Stimulated activated effector memory CD8-positive, alpha-beta T cell treated with anti-CD3 and anti-CD28 coated beads, Interleukin-12 subunit alpha, Interleukin-12 subunit beta, amount 100 ng/mL, for 72 hours (primary cell): Measurements from ENCODE around the gene IL12RB1.
A peak's percentile ranks its signal among the peaks of the same experiment; 100 is the strongest.
"Not testable (repeated sequence)": the region's sequence is repeated elsewhere in the genome, so short reads cannot be mapped to it uniquely, and the experiment has no call there.

Experiments
- ATAC-seq: fragments of 150-1000 bp; cut with Tn5 transposase; 2 replicates; pipeline ENCODE4 v1.10.0; 2021
- DNase-seq, 2 donors: peaks; one replicate each; pipeline ENCODE4 v3.0.0; 2021 to 2022; ENCODE audit warnings: low spot score in 2 of 2
- H3K27ac Mint-ChIP-seq: one replicate; pipeline ENCODE4 v1.8.0; 2022; ENCODE audit warnings: mild to moderate bottlenecking, mixed read lengths
- H3K36me3 Mint-ChIP-seq: one replicate; pipeline ENCODE4 v1.8.0; 2022; ENCODE audit warnings: mild to moderate bottlenecking, mixed read lengths
- H3K4me1 Mint-ChIP-seq: one replicate; pipeline ENCODE4 v1.8.0; 2022; ENCODE audit warnings: mixed read lengths
- H3K4me3 Mint-ChIP-seq: one replicate; pipeline ENCODE4 v1.8.0; 2022; ENCODE audit warnings: mild to moderate bottlenecking, mixed read lengths
- H3K9me3 Mint-ChIP-seq: one replicate; pipeline ENCODE4 v1.8.0; 2022; ENCODE audit warnings: mixed read lengths

IL12RB1 gene

DNA sequence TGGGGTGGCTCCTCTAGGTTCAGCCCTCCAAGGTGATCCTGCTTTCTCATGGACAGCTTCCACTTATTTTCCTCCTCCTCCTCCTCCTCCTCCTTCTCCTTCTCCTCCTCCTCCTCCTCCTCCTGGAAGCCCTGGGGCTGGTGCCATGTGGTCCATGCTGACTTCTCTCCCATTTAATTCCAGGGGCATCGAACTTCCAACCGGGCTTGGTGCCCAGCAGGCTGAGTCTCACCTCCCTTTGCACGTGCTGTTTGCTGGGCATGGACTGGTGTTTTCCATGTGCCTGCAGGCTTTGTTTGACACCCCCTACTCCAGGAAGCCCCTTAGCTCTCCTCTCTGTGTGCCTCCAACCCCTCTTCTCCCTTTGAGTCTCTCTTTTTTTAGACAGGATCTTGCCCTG lies 14.5 kb upstream of the IL12RB1 start:
- no peak for ATAC-seq
- H3K9me3 Mint-ChIP-seq = no peaks in the 10 kb centered on the region
- peaks cover 43% of the 10 kb centered on the region for H3K36me3 Mint-ChIP-seq
- H3K4me3 Mint-ChIP-seq = no peak overlapping the region
- peaks cover 43% of the 10 kb centered on the region for H3K4me1 Mint-ChIP-seq
- no peak for DNase-seq
- H3K27ac Mint-ChIP-seq = no peak overlapping the region

- ATAC-seq (no peak), DNase-seq (no peak)
- H3K36me3 Mint-ChIP-seq = peaks cover 43% of the 10 kb centered on the region
- H3K4me3 Mint-ChIP-seq = no peak overlapping the region
- no peaks in the 10 kb centered on the region for H3K9me3 Mint-ChIP-seq
- no peak overlapping the region for H3K27ac Mint-ChIP-seq
- H3K4me1 Mint-ChIP-seq = peaks cover 43% of the 10 kb centered on the region
Measured at GRCh38 chr19:18100710-18101109, 14.0 kb upstream of the IL12RB1 start.

GRCh38 chr19:18099623-18099995 lies 12.9 kb upstream of the IL12RB1 start:
- Mint-ChIP-seq H3K9me3 (no peaks in the 10 kb centered on the region), H3K27ac (peak overlapping the region; percentile 95), H3K4me1 (peaks cover 46% of the 10 kb centered on the region), H3K4me3 (peak overlapping the region; percentile 94), H3K36me3 (peaks cover 43% of the 10 kb centered on the region)
- ATAC-seq (no peak), DNase-seq (no peak)

GRCh38 chr19:18098891-18099622 lies 12.3 kb upstream of the IL12RB1 start:
- Mint-ChIP-seq H3K4me1 (peaks cover 43% of the 10 kb centered on the region), H3K4me3 (peak overlapping the region; percentile 94), H3K27ac (peak overlapping the region; percentile 95), H3K36me3 (peaks cover 43% of the 10 kb centered on the region), H3K9me3 (no peaks in the 10 kb centered on the region)
- ATAC-seq = peak; percentile 58
- DNase-seq = peak in 1 of 2 donors; percentile 70

DNA sequence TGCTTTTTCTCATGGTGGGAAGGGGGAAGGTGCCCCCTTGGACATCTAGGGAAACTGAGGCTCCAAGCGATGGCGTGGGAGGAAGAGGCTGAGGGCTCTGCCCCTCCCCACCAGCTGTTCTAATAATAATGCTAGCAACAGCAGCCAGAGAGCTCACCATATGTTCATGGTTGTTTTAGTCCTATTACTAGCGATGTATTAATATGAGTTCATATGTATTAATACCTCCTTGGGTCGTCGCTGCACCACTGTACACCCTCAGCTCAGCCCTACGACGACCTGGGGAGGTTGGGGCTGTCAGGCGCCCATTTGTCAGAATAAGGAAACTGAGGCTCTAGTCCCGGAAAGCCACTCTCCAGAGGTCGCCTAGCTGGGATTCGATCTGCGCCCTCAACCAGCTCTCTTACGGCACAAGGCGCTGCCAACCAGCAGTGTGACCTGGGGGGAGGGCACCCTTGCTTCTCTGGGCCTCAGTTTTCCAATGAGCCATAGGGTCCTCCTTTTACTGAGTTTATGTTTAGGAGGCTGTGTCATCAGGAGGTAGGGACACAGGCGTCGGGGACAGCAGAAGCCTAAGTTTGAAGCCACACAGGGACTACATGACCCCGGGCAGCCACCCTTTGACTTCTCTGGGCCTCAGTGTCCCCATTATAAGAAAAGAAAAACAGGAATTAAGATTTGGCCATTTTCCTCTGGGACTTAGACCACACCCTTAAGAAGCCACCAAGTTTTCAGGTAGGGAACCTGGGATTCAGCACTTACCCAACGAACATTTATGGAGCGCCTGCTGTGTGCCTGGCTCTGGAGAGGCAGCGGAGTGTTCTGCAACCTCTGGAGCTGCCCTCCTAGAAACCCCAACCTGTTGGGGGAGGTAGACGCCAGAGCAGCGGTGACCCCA lies 11.5 kb upstream of the IL12RB1 start:
- Mint-ChIP-seq H3K9me3 (no peaks in the 10 kb centered on the region), H3K4me1 (peaks cover 37% of the 10 kb centered on the region), H3K4me3 (peak overlapping the region; percentile 94), H3K36me3 (peaks cover 43% of the 10 kb centered on the region), H3K27ac (peak overlapping the region; percentile 95)
- no peak for DNase-seq
- peak; percentile 23 for ATAC-seq

GRCh38 chr19:18097217-18097992 lies 10.7 kb upstream of the IL12RB1 start, which contains the start of gene MAST3:
TSS of gene MAST3 (plus strand) at chr19:18097778. CDS start at chr19:18097793, 15 bp downstream.
- Mint-ChIP-seq H3K36me3 (peaks cover 37% of the 10 kb centered on the region), H3K9me3 (no peaks in the 10 kb centered on the region), H3K27ac (peak within 1 kb of the TSS; percentile 95), H3K4me1 (peaks cover 37% of the 10 kb centered on the region), H3K4me3 (peak within 1 kb of the TSS; percentile 94)
- ATAC-seq = peak; percentile 95
- DNase-seq = peak; percentile 93 to 96

DNA sequence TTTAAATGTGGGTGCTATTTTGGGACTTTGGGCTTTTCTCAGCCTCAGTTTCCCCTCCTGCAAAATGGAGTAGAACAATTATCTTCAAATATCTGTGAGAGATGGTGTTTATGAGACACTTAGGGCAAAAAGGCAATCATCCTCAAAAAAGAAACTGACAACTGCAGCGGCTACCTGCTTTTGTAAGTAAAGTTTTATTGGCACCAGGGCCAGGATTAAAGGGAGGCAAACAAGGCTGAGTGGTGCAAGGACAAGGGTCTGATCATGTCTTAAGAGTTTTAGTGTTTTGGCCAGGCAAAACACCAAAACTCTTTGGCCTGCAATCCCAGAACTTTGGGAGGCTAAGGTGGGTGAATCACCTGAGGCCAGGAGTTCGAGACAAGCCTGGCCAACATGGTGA lies 9.5 kb upstream of the IL12RB1 start:
- ATAC-seq (no peak), DNase-seq (no peak)
- H3K4me1 Mint-ChIP-seq = peaks cover 37% of the 10 kb centered on the region
- no peak overlapping the region for H3K4me3 Mint-ChIP-seq
- peaks cover 28% of the 10 kb centered on the region for H3K36me3 Mint-ChIP-seq
- no peaks in the 10 kb centered on the region for H3K9me3 Mint-ChIP-seq
- no peak overlapping the region for H3K27ac Mint-ChIP-seq

DNA sequence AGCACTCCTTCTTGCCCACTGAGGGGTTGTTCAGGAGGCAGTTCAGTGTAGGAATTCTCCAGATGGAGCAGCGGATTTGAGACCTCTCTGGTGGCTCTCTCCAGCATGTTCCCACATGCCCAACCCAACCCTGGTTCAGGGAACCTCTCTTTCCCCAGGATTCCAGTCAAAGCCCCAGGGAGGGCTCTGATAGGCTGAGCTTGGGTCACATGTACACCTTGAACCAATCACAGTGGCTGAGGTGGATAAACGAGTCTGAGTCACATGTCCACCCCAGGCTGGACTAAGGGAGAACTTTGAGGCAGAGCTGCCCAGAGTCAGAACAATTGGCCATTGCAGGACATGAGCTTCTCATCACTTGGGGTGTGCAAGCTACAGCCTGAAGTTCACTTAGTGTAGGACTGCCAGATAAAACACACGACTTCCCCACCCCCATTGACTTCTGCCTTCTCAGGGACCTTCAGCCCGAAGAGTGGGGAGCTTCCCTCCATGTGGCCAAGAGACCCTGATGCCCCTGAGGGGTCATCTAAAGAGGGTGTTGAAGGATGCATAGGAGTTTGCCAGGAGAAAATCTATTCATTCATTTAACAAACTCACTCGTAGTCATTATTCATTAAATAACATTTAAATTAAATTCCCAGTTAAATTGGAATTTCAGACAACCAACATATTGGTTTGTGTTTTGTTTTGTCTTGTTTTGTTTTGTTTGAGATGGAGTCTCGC lies 6.9 kb upstream of the IL12RB1 start:
- H3K4me3 Mint-ChIP-seq = no peak overlapping the region

DNA sequence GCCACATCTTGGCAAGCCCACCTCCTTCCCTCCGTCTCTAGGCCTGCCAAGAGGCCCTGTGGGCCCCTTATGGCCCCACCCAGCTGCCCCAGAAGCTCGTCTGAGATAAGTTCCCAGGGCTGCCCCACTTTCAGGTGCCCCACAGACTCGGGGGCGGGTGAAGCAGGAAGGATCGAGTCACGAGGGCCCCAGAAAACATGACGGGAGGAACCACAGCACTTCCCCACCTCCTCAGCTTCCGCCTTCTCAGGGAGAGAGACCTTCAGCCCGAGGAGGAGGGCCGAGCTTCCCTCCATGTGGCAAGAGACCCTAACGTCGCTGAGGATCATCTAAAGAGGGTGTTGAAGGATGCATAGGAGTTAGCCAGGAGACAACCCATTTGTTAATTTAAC lies 4.5 kb upstream of the IL12RB1 start:
- peak overlapping the region; percentile 94 for H3K4me3 Mint-ChIP-seq
- no peaks in the 10 kb centered on the region for H3K9me3 Mint-ChIP-seq
- peak; percentile 86 for ATAC-seq
- H3K36me3 Mint-ChIP-seq = peaks cover 34% of the 10 kb centered on the region
- DNase-seq = peak; percentile 66 to 88
- peaks cover 54% of the 10 kb centered on the region for H3K4me1 Mint-ChIP-seq
- peak overlapping the region; percentile 98 for H3K27ac Mint-ChIP-seq

More for the DNA sequence above, 6.9 kb upstream of the IL12RB1 start:
- no peak for ATAC-seq
- H3K4me1 Mint-ChIP-seq = peaks cover 44% of the 10 kb centered on the region
- H3K36me3 Mint-ChIP-seq = peaks cover 33% of the 10 kb centered on the region
- no peak for DNase-seq
- H3K9me3 Mint-ChIP-seq = no peaks in the 10 kb centered on the region
- H3K27ac Mint-ChIP-seq = no peak overlapping the region

DNA sequence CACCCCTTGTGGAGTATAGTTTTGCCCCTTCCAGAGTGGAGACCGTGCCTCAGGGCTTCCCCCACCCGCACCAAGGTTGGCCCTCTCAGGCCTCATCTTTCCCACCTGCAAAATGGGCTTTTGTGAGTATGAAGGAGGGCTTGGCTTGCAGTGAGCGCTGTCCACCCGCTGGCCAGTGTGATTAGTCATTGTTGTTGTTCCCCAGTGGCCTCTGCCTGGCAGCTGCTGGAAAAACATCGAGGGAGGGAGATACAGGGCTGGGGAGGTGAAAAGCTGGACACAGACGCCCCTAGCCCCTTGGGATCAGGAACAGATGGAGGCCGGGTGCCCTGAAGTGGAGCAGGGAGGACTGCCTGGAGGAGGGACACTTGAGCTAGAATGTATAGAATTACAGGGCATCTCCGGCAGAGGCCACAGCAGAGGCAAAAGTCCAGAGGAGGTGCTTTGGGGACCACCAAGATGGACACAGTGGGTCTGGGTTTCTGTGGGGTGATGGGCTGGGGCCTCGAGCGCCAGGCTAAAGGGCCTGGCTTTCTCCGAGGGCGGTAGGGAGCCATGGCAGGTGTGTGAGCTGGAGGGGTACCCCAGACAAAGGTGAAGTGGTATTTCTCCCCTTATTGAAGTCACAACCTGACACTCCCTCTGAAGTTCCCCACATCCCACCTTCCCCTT lies 3.9 kb upstream of the IL12RB1 start:
- peaks cover 34% of the 10 kb centered on the region for H3K36me3 Mint-ChIP-seq
- H3K4me3 Mint-ChIP-seq = peak overlapping the region; percentile 94
- no peak for ATAC-seq
- no peaks in the 10 kb centered on the region for H3K9me3 Mint-ChIP-seq
- peak overlapping the region; percentile 98 for H3K27ac Mint-ChIP-seq
- no peak for DNase-seq
- H3K4me1 Mint-ChIP-seq = peaks cover 56% of the 10 kb centered on the region

DNA sequence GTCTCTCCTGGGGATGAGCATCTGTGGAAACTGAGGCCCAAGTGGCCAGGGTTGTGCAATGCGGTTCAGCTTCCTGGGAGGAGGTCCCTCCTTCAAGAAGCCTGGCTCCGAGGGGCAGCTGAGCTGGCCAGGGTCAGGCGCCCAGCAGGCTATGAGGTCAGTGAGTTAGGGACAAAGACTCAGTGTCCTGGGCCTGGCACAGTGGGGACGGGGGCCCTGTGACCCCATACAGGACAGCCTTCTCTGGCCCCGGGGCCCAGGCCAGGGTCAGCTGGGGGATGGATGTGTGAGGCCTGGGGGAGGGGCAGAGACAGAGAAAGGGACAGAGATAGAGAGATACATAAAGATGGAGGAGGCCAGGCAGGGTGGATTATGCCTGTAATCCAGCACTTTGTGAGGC lies 3.0 kb upstream of the IL12RB1 start:
- H3K9me3 Mint-ChIP-seq = no peaks in the 10 kb centered on the region
- peak overlapping the region; percentile 98 for H3K27ac Mint-ChIP-seq
- H3K4me1 Mint-ChIP-seq = peaks cover 60% of the 10 kb centered on the region
- peak overlapping the region; percentile 94 for H3K4me3 Mint-ChIP-seq
- no peak for DNase-seq
- H3K36me3 Mint-ChIP-seq = peaks cover 34% of the 10 kb centered on the region
- ATAC-seq = no peak

GRCh38 chr19:18089096-18089541 lies 2.4 kb upstream of the IL12RB1 start:
- DNase-seq = peak; percentile 46 to 80
- peak; percentile 73 for ATAC-seq
- peaks cover 34% of the 10 kb centered on the region for H3K36me3 Mint-ChIP-seq
- peak overlapping the region; percentile 94 for H3K4me3 Mint-ChIP-seq
- peaks cover 66% of the 10 kb centered on the region for H3K4me1 Mint-ChIP-seq
- peak overlapping the region; percentile 98 for H3K27ac Mint-ChIP-seq
- H3K9me3 Mint-ChIP-seq = not testable (repeated sequence)

DNA sequence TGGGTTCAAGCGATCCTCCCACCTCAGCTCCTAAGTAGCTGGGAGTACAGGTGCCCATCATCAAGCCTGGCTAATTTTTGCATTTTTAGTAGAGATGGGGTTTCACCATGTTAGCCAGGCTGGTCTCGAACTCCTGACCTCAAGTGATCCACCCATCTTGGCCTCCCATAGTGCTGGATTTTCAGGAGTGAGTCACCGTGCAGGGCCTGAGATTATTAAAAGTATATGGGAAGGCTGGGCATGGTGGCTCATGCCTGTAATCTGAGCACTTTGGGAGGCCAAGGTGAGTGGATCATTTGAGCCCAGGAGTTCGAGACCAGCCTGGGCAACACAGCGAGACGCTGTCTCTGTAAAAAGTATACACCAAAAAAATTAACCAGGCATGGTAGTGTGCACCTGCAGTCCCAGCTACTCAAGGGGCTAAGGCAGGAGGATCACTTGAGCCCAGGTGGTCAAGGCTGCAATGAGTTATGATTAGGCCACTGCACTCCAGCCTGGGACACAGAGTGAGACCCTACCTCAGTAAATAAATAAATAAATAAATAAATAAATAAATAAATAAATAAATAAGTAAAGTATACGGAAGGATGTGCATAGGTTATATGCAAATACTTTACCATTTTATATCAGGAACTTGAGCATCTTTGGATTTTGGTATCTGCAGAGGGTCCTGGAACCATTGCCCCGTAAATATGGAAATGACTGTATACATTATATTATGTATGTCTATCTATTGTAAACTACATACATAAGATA lies 854 bp downstream of the IL12RB1 start:
- H3K4me3 Mint-ChIP-seq = peak overlapping the region; percentile 94
- no peak for DNase-seq
- no peak for ATAC-seq
- H3K27ac Mint-ChIP-seq = peak overlapping the region; percentile 98
- peaks cover 66% of the 10 kb centered on the region for H3K4me1 Mint-ChIP-seq
- peaks cover 4% of the 10 kb centered on the region for H3K9me3 Mint-ChIP-seq
- peaks cover 59% of the 10 kb centered on the region for H3K36me3 Mint-ChIP-seq
